ENCODE measurements around the gene PRMT5.
"Not testable (repeated sequence)": the region's sequence is repeated elsewhere in the genome, so short reads cannot be mapped to it uniquely, and the experiment has no call there.

PRMT5 gene

DNA sequence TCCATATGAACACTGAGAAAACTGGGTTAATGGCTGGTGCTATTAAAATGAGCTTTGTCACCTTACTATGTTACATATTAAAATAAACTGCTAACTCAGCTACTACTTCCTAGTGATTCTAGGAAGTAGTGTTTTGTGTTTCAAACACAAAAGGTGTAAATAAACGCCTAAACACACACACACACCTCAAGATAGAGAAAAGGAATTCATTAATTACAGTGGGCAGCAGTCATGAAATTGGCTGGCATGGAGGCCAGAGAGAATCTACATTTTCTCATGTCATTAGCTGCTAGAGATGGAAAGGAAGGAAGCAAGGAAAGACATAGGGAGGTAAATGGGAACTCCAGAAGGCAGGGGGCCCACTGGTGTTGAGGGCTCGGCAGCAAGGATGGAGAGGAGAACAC is 787 bp upstream of the PRMT5 start:
- DNase-seq, result peak in 1 of 2 experiments; percentile 72

DNA sequence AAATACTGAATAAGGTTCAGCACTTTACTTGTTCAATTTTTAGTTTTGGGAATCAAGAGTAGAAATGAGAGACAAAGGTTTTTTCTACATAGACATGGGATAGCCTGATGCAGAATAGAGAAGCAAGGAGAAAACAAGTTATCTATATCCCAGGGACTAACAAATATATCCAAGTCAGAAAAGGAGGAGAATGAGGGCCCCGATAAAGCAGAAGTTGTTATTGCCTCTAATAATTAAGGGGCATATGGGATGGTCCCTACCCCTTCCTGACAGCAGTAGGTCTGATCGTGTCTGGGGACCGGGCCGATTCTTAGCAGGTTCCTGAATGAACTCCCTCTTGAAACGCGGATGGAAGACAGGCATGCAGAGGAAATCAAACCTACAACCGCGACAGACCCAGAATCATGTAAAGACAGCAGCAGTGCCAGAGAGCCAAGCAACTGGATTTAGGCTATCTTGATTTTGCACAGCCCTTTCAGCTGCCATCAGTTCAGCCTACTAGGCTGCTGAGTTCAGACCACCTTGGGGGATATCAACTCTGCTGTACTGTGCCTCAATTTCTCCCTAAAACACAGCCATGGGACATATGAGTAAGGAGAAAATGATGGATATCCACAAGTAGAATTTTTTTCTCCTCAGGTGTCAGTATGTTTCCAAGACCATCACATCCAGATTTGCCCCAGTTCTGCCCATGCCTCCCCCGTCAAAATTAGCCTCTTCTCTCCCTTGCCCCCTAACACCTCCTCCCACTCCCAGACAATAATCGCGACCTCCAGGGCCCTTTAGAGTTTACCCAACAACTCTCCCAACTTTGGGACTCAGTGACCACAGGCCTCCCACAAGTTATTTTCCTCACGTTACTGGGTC is 706 bp downstream of the PRMT5 start:
- DNase-seq, result no peak

DNA sequence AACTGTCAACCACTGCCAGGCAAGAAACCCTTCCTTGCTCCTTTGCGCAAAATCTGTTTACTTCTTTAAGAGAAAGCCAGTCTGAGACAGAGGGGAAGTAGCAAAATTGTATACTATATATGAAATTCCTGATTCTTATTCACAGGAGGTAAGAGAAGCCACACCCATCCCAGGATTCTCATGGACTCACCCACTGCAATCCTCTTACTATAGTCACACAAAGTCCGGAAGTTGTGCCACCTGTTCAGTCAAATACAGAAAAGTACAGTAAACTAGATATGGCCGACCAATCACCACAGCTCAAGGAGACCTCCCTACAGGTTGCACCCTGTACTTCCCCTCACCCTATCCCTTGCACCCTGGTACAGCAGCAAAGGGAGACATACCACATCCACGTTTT is 2.9 kb downstream of the PRMT5 start:
- DNase-seq, result no peak

DNA sequence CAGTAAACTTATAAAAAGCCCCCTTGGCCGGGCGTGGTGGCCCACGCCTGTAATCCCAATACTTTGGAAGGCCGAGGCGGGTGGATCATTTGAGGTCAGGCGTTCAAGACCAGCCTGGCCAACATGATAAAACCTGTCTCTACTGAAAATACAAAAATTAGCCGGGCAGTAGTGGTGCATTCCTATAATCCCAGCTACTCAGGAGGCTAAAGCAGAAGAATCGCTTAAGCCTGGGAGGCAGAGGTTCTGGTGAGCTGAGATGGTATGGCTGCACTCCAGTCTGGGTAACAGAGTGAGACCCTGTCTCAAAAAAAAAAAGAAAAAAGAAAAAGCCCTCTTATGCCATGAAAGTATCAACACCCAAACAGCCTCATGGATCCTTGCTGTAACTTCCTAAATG is 3.7 kb downstream of the PRMT5 start:
- DNase-seq, result no peak

DNA sequence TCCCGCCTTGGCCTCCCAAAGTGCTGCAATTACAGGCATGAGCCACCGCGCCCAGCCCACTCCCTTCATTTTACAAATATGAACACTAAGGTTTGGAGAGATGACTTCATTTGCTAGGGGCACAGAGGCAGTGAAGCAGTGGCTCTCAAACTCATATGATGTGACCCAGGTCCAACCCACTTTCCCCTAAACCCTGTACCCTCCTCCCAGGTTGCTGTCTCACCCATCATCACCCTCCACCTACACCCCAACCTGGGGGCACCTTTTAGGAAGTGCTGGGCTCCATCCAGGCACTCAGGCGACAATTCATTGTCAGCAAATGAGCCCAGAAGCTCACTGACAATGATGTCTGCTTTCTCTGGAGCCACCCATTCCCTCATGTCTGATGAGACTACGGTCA is 5.4 kb downstream of the PRMT5 start:
- no peak for DNase-seq

DNA sequence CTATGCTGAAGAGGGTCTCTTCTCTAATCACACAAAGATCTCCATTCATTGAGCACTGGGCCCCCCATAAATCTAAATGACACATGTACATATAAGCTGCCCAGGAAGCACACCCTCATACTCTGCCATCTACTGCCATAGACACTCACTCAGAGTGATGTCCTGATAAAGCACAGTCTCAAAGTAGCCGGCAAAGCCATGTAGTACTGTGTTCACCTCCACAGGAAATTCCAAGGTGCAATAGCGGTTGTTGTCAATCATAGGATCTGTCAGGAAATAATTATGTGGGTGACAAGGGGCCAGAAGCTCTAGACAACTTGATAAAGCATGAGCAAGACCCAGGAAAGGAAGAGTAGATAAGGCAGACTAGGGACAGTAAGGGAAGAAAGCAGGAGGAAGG is 6.9 kb downstream of the PRMT5 start:
- no peak for DNase-seq

DNA sequence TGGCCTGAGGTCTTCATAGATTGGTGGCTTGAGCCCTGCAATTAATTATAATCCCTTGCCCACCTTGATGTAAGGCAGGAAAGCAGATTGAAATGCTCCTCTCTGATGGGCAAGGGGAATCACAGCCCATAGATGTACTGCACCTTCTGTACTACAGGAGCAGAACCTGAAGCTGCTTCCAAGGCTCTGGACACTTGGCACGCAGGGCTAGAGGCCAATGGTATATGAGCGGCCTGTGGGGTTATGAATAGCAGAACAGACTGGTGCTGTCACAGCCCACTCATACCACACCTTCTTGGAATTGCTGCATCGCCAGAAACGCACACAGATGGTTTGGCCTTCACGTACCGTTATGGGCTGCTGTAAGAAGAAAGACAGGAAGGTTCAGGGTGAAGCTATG is 8.5 kb downstream of the PRMT5 start:
- no peak for DNase-seq

DNA sequence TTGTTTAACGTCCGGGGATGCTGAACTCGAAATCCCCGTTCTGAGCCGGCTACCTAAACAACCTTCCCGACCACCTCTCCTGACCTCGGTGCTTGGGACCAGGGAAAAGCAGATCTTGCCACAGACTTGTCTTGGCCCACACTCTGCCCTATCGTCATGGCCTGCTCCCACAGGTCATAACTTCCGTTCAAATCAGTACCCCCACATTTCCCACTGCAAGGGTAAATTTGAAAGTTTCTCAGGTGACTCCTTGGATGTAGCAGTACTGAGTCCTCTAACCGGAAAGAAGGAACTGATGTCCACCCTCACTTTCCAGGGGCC is 9.6 kb downstream of the PRMT5 start:
- no peak for DNase-seq

DNA sequence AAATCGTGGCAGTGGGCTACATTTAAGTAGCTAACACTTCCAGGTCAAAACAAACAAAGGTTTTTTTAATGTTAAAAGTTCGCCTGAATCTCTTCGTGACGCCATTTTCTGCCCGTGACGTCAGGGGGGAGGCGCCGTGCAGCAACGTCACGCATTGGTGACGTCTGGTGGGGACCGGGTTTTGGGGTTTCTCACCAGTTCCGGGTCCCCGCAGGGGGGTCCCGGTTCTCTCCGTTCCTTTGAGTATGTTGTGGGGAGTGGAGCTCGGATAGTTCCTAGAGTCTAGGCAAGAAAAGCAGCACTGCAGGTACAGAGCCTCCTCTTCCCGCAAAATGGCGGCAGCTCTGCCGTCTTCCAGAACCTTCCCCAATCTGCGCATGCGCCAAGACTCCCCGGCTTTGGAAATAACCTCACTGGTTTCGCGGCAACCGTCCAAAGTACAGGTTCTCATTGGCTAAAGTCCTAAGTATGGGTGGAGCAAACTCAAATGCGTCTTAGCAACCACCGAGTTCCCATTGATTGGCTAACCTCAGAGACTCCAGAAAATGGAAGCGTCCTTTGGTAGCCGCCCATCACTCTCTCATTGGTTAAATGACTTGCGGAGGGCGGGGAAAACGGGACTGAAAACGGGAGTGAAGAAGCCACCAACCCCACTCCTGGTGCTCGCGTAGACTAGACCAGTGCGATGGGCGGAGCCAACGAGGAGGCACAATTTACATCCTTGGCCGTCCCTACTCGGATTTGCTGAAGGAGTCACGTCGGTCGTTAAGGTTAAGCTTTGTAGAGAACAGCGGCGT is 10.2 kb downstream of the PRMT5 start, which contains the start of gene RBM23:
Gene RBM23, minus strand, starts transcription at position 346 of the 797 bp plus-strand sequence.
- peak; percentile 100 for DNase-seq

DNA sequence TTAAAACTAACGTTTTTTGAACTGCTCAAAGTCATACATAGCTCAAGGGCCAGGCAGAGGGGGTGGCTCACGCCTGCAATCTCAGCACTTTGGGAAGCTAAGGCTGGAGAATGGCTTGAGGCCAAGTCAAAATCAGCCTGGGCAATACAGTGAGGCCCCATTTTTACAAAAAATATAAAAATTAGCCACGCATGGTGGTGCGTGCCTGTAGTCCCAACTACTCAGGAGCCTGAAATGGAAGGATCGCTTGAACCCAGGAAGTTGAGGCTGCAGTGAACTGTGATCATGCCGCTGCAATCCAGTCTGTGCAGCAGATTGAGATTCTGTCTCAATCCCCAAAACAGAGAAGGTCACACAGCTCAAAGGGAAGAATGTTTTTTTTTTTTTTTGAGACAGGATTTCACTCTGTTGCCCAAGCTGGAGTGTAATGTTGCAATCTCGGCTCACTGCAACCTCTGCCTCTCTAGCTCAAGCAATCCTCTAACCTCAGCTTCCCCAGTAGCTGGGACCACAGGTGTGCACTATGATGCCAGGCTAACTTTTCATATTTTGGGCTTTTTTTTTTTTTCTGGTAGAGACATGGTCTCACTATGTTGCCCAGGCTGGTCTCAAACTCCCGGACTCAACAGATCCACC is 13.2 kb downstream of the PRMT5 start:
- no peak for DNase-seq

DNA sequence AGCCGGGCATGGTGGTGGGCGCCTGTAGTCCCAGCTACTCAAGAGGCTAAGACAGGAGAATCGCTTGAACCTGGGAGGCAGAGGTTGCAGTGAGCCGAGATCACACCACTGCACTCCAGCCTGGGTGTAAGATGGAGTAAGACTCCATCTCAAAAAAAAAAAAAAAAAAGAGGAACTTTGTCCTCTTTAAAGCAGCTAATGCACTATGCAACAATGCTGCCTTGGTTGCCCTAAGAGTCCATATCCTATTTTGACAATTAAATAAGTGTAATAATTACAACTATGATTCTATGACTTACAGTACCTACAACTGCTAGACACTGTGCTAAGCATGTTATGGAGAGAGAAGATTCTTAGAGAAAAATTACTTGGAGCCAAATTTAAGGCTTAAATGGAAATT is 14.3 kb downstream of the PRMT5 start:
- not testable (repeated sequence) for DNase-seq

DNA sequence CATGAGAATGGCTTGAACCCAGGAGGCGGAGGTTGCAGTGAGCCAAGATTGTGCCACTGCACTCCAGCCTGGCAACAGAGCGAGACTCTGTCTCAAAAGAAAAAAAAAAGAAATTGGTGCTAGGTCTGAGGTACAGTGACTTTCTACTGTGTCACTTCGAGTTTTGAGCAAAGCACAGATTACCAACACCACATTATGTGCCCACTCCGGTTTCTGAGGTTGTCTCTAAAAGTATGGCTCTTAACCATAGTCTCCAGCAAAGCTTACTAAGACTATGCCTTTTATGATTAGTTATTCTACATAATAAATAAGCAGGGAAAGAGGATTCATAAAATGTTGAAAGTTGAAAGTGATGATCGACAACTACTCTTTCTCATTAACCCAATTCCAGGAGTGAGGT is 18.3 kb downstream of the PRMT5 start:
- DNase-seq, result no peak

DNA sequence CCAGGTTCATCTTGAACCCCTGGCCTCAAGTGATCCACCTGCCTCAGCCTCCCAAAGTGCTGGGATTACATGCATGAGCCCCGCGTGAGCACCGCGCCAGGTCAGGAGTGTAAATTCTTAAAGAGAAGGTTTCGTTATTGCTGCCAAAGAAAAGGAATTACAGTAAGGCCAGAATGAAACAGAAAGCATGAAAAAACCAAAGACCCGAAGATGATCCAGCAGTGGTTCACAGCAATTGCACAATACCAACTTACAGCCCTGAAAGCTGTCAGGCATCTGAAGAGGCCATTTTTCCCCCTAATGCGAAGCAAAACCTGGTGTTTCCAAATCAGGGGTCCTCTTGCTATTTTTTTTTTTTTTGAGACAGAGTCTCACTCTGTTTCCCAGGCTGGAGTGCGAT is 20.6 kb downstream of the PRMT5 start:
- DNase-seq, result no peak

DNA sequence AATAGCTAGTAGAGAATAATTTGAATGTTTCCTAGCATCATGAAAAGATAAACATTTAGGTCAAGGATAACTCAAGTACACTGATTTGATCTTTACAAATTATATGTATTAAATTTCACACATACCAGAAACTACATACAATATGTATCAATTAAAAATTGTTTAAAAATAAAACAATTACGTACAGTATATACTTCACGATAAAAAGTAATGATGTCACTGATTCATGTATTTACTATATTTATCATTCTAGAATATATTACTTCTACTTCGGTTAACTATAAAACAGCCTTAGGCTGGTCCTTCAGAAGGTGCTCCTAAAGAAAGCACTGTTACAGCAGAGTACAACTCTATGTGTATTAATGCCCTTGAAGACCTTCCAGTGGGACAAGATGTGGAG is 21.7 kb downstream of the PRMT5 start:
- no peak for DNase-seq

DNA sequence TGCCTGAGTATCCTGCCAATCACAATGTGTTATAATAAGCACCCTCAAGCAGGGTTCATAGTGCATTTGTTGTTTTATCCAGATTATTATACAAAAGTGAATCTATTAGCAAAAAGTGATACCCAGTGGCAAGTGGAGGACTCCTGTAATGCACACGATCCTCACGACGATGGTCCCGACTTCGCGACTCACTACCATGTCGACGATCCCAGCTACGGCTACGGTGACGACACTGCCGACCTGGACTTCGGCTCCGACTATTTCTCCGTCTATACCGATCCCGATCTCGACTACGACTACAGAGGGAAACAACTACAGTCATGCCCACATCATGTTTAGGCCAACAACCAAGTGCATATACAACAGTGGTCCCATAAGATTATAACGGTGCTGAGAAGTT is 23.1 kb downstream of the PRMT5 start:
- DNase-seq, result no peak

DNA sequence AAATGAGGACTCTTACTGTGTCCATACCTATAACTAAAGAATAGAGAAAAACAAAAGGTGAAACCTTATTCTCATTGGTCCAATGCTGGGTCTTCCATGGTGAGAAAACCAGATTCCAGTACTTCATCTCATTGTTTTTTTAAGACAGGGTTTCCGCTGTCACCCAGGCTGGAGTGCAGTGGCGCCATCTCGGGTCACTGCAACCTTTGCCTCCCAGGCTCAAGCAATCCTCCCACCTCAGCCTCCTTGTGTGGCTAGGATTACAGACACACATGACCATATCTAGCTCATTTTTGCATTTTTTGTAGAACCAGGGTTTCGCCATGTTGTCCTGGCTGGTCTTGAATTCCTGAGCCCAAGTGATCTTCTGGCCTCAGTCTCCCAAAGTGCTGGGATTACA is 23.5 kb downstream of the PRMT5 start:
- no peak for DNase-seq

DNA sequence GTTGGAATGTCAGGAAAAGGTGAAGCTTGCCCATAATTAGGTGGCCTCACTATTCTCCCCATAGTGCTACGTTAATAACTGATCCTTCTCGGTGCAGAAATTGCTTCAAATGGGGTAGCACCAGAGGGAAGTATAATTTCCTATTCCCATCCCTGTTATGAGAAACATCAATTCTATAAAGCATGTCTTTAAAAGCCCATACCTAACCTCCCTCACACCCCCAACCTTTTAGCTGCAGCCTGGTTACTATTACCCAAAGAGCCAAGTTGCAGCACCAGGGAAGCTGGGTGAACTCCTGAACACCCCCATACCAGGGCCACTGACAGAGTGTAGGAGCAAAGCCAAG is 25.5 kb downstream of the PRMT5 start:
- DNase-seq, result no peak

DNA sequence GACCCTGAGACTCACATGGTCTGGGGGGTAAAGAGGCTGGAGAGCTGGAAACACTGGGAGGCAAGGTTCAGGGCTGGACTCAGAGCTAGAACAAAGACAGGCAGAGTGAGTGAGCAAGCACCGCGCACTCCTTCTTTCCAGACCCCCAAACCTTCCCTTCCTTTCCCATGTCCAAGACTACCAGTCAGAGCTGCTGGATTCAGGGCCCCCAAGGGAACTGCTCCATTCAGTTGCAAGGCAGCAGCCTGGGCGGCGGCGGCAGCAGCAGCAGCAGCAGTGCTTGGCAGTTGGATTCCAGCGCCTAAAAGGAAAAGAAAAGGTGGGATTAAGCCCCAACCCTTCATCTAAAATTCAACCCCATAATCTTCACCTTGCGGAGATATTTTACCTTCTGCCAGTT is 27.4 kb downstream of the PRMT5 start:
- no peak for DNase-seq

DNA sequence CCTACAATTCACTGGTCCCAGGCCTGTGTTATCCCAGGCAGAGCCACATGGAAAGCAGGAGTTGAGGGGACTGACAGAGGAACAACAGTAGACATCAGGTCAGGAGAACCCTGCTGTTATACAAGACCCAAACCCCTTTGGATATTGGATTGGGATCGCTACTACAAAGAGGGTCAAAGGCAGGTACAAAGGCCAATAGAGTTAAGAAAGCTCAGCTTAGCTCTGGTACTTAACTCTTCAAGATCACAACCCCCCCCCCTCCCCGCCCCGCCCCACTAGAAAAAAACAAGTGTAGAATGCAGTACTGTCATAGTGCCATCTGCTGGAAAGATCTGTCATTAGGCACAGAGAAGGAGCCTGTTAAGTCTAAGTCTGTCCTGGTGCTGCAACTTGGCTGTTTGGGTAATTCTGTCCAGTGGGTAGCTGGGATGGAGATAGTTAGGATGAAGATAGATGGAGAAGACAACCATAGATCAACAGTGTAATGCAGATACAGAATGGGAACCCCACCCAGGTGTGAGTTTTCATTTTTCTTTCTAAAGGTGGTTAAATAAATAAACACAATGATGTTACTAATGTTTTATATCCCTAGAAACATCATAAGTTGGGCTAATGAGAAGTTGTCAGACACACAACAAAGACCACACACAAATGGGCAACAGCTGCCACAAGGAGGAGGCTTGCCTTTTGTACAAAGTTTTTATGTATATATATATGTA is 28.9 kb downstream of the PRMT5 start:
- peak; percentile 38 to 49 for DNase-seq

DNA sequence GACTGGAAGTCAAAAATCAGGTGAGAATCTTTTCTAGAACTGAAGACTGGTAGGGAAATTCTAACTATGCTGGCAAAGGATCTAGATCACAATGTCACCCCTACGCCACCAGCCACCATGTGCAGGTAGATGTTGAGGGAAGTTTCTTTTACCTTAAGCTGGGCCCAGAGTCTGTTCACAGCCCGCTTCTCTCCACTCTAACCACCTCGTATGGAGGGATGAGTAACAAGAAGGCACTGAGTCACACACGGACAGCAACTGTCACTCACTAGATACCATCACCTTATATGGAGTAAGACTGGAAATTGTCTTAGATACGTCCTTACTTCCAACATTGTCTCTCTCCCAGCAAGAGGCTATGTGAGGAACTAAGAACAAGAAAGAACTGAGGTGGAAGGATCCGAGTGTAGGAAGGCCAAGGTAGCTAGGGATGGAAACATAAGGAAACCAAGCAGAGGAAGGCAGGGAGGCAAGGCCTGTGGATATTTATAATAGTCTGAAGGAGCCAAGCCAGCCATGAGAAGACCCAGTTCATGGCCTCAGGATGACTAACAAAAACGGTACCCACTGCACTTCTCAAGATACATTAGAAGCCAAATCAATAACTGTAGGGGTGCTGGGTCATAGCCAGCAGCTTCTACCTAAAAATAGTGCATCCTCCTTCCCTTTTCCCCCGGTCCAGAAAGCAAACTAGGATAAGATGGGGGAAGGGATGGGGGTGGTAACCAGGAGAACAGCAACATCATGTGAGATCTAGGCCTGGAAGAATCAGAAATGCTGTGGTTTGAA is 30.7 kb downstream of the PRMT5 start:
- no peak for DNase-seq

DNA sequence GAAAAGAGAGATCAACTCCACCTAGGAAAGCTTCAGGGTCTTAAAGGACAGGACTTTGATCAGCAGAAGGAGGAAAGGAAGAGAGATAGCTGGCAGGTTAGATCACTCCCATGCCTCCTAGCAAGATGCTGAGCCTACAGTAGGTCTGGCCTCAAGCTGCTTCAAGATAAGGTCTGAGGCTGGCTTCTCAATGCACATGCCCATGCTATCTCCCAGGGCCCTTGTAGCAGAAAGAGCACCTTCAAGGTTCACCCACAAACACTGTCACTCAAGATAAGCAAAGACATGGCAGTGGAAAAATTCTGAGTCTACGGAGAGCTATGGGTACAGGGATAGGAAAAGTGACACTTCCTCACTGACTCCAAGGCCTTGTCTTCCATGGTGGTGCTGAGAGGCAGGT is 31.8 kb downstream of the PRMT5 start:
- DNase-seq, result no peak

DNA sequence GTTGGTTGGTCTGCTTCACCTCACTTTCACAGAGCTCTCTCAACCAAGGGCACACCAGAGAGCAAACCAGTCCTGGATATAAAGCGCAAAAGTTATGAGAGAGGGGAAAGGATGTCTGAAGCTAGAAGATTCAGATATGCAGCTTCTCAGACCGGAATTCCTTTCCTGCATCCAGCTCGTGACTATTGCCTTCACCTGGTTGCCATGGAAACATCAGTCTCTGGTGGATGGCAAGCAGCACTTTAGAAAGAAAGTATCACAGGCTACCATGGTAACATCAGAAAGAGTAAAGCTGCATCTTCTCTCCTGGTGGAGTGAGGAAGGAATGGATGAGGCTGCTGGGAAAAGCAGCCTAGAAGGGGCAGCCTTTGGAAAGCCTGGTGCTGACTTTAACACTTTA is 32.4 kb downstream of the PRMT5 start:
- no peak for DNase-seq

DNA sequence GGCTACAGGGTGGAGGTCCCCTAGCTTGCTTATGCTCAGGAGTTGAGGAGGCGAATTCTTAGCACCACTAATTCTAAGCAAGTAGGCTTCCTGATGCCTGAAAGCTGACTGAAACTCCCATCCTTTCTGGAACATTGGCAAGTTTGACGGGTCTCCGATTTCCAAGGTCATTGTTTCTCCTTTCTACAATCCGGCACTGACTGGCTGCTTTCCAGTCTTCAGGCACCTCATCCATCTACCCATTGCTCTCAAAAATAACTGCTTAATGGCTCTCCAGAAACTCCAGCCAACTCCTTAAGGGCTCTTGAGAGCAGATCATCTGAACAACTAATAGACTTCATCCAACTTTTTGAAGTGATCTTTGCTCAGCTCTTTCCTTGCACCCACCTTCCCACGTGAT is 32.8 kb downstream of the PRMT5 start:
- no peak for DNase-seq
